HTERT RPE-1 (cell line): ENCODE measurements around the gene SNED1.
"Not testable (repeated sequence)": the region's sequence is repeated elsewhere in the genome, so short reads cannot be mapped to it uniquely, and the experiment has no call there.

ENCODE experiments used
- in situ Hi-C: fragments of 300-500 bp; cut with MboI; formaldehyde crosslinking; loops from 4 replicates; pipeline ENCODE4 v1.14.3; 2020; ENCODE audit warnings: low sequenced_read_pairs

SNED1 gene

DNA sequence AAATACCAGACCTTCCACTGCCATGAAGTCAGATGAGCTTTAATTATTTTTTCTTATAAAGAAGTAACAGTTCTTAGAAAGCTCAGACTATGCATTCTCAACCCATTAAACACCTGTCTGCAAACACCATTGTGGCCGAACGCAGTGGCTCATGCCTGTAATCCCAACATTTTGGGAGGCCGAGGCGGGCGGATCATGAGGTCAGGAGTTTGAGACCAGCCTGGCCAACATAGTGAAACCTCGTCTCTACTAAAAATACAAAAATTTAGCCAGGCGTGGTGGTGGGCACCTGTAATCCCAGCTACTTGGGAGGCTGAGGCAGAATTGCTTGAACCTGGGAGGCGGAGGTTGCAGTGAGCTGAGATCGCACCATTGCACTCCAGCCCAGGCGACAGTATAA lies 106.2 kb downstream of the SNED1 start:
- in situ Hi-C loops = not testable (repeated sequence)

DNA sequence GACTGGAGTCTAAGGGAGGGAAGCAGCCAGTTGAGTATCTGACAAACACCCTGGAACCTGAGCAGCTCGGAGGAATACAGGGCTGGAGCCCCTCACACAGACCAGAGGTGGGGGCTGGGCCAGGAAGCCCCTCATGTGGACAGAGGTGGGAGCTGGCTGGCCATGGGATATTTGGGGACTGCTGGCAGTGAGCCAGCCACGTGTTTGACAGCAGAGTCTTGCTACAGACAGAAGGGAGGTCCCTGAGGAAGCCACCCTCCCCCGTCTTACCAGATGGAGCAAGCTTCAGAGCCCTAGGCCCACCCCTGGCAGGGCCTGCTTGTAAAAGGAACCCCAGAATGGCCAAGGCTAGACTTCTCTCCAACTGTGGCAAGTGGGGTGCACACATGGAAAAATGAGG lies 107.2 kb downstream of the SNED1 start:
- in situ Hi-C loops = no loop called here

DNA sequence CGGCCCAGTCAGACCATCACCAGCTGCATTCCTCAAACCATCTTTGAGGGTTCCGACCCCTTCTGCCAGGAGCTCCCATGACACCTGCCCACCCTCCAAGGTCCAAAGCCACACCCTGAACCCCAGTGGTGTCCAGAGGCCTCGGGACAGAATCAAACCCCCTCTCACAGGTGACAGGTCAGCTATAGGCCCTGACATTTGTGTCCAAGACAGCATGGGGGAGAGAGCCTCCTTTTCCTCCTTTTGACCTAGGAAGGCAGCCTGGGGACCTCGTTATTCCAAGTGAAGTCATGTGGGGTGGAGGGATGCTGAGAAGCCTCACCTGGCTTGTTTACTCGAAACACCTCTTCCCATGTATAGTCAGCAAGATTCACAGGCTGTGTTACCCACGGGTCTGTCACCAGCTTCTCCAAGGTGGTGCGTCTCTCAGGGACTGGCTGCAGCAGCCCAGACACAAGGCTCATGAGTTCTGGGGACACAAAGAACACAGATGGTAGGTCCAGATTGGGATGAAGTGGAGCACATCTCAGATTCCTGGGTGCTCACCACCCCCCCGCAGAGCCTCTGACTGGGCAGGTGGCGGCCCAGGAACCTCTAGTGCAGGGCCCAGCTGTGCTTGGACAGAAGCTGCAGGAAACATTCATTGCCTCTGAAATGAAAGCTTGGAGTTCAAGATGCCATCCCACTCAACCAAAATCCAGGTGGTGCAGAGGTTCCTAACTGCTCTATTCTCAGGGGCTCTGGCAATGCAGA lies 108.8 kb downstream of the SNED1 start:
- in situ Hi-C loops = no loop called here

DNA sequence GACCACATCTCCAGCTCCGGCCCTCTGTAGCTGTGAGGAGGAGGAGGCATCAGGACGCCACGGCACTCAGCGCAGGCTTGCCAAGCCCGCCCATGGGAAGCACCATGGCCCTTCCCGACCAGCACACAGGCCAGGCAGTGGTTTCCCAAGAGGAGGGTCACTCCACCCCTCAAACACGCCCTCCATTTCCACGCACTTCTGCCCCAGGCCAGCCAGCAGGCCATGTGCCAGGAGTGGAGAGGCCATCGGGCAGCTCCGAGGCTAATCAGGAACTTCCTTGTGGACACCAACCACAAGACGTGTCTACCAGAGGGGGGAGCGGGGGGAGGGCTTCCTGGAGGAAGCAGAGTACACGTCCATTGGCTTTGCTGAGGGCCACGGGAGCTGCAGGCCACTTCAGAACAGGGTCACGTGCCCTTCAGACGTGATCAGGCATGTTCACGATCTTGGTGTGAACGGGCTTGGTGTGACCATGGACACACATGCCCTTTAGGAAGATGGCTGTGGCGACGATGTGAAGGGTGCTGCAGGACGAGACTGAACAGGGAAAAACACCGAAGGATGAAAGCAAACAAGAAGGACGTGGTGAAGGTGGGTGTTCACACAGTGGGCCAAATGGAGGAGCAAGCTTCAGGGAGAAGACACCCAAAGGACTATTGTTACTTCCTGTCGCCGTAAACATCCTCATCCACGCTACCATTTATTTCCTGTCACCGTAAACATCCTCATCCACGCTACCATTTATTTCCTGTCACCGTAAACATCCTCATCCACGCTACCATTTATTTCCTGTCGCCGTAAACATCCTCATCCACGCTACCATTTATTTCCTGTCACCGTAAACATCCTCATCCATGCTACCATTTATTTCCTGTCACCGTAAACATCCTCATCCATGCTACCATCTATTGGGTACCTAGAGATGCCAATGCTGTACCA lies 110.1 kb downstream of the SNED1 start:
- in situ Hi-C loops = no loop called here

DNA sequence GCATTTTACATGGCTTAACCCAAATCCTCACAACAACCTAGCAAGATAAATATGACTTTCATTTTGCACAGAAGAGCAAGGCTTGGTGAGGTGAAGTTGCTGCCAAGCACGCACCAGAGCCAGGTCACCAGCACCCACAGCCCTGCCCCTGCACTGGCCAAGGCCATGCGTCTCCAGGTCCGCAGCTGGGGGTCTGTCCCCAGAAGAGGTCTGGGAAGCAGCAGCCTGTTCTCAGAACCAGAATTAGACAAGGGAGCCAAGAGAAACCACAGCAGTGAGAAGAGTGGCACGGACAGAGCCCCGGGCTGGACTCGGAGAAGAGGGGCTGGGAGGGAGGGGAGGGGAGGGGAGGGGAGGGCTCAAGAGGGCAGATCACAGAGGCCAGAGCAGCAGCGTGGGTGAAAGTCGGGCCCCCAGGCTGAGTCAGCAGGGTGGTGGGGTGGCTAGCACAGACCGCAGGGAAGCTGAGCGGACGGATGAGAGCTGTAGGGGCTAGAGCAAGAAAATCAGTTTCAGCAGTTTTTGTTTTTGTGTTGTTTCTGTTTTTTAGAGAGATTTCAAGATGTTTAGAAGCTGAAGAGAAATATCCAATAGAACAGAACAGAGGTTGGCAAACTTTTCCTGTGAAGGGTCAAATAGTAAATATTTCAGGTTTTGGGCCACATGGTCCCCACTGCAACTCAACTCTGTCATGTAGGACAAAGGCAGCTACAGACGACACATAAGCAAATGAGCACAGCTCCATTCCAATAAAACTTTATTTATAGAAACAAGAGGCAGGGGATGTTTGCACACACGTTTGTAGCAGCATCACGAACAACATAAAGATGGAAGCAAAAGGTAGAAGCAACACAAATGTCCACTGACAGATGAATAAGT lies 111.0 kb downstream of the SNED1 start:
- in situ Hi-C loops = no loop called here

DNA sequence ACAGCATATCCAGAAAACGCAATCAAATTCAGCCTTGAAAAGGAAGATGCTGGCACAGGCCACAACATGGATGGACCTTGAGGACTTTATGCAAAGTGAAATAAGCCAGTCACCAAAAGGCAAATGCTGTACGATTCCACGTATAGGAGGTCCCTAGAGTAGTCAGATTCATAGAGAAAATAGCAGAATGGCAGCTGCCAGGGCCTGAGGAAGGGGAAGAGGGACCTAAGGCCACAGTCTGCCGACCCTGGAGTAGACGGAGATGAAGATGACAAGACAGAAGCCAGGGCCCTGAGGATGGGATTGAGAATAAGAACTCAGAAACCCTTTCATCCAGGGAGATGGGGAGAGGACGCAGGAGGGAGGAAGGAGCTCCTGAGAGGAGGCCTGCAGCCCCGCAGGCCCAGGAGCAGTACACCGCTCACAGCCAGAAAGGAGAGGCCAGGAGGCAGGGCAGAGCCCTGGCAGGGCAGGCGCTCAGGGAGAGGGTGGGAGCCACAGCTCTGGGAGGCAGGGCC lies 111.7 kb downstream of the SNED1 start:
- in situ Hi-C loops = no loop called here

DNA sequence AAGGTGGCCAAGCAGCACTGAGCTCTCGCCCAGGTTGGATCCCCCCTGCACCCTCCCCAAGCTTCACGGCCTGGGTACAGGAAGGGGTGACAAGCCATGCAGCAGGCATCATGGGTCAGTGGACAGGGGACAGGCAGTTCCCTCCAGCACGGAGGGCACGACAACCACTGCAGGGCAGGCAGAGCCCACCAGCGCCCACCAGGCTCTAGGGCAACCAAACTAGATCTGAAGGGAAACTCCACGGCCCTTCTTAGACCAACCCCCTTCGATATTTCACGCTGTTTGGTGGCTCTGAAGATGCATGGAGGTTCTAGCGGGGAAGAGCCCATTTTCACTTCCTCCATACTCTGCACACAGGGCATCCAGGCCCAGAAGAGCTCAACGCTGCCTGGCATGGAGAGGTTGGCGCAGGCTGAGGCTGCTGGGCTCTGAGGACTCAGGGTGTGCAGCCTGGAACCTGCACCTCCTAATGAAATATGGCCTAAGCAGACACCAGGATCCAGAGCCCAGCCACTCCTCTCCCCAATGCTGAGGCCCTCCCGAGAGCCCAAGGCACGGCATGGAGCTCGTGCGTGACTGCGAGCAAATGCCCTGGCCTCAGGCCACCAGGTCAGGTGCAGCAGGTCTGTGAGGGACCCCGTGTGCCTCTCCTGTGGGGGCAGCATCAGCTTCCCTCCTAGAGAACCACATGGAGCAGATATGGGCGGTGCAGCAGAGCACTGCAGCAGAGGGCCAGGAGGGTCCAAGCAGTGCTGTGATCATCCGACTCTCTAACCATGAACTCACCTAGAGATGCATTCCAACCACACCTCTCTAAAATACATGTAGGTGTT lies 112.4 kb downstream of the SNED1 start:
- in situ Hi-C loops = no loop called here

DNA sequence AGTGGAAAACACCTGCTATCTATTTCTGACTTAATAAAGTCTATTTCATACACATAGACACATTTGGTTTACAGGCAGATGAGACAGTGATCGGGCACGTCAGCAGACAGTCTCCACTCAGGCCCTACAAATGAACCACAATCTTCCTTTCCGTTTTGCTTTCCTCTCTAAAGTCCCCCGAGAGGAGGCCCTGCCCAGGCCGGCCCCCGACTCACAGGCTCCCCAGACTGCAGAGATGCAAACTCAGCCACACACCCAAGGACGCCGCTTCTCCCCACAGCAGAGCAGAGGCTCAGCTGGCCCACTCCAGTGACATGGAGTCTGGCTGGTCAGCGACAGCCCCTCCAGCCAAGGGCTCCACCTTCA lies 113.0 kb downstream of the SNED1 start:
- in situ Hi-C loops = no loop called here

DNA sequence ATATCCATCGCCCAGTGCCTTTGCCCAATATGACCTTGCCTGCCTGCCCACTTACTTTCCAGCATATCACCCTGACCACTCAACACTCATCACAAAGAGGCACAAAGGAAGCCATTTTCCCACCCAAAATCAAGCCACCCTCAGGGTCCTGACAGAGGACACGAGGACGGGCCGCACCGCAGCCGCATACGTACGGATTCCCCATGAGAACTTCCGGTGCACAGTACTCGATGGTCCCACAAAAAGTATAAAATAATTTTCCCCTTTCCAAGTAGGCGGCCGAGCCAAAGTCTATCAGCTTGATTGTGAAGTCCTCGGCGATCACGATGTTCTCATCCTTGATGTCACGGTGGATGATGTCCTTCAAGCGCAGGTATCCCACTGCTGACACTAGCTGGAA lies 113.6 kb downstream of the SNED1 start:
- in situ Hi-C loops = no loop called here

DNA sequence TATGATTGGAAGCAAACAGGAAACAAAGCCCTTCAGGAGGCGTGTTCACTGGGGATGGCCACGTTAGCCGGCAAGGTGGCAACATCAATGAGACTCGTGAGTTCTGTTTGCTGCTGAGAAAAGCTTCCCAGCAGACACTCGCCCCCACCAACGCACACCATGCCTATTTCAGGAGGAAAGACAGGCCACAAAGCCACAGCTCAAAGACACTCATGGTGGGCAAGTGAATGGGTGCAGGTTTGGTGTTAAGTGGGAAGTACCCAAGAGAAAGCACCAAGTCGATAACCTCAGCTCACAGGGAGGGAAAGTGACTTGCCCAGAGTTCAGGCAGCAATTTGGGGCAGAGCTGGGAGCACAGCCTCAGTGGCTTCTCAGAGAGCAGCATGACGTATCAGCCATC lies 114.2 kb downstream of the SNED1 start:
- in situ Hi-C loops = no loop called here

DNA sequence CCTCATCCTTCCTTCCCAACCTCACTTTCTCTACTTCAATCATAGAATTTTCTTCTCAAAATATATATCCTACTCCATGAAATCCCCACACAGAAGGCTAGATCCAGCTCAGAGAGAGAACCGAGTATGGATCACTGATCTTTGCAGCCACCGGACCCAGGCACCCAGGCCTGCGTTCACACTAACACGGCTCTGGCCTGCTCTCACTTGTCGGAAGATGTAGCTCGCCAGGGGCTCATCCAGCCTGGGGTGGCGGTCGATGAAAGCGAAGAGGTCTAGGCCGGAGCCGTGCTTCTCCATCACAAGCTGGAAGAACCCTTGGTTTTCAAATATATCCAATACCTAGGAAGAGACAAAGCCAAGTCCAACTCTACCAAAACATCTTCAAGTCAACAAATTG lies 116.4 kb downstream of the SNED1 start:
- in situ Hi-C loops = no loop called here

DNA sequence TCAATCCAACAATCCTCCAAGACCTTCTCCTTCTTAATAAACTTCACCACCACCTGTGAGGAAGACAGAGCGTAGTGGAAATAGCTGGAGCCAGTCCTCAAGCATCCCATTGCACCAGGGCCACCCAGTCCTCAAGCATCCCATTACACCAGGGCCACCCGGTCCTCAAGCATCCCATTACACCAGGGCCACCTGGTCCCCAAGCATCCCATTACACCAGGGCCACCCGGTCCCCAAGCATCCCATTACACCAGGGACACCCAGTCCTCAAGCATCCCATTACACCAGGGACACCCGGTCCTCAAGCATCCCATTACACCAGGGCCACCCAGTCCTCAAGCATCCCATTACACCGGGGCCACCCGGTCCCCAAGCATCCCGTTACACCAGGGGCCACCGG lies 116.9 kb downstream of the SNED1 start:
- in situ Hi-C loops = no loop called here

DNA sequence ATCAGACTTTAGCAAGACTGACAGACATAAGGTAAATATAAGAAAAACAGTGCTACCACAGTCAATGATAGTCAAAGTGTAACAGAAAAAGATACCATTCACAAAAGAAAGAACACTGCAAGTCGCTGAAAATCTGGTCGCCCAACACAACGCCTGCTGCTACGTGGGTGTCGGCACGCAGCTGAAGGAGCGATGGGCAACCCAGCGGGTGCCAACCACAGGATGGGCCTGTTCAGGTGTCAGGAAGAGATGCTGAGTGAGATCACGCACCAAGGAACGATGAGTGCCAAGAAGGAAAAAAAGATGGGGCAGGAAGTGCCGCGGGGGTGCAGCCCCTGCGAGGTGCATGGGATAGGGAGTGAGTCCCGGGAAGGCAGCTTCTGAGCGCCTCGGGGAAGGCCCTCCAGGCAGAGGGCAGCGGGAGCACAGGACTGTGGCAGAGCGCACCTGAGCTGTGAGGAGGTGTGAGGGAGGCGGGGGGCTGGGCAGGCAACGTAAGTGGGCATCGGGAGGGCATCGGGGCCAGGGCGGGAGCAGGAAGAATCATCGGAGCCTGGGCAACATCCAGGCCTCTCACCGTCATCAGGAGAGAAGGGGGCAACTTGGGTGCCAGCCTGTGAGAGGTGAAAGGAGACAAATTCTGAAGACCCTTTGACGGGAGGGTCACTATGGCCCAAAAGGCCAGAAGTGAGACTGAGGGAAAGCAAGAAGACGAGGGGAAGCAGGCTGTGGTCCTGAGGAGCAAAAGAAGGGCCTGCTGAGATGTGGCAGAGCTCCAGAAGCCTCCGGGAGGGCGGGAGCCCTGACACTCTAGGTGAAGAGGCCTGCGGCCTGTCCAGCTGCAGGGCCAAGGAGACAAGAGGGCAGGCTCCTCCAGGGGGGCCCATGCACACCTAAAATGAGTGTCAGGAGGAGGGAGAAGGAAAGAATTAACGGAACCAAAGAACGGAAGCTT lies 118.5 kb downstream of the SNED1 start:
- in situ Hi-C loops = no loop called here

DNA sequence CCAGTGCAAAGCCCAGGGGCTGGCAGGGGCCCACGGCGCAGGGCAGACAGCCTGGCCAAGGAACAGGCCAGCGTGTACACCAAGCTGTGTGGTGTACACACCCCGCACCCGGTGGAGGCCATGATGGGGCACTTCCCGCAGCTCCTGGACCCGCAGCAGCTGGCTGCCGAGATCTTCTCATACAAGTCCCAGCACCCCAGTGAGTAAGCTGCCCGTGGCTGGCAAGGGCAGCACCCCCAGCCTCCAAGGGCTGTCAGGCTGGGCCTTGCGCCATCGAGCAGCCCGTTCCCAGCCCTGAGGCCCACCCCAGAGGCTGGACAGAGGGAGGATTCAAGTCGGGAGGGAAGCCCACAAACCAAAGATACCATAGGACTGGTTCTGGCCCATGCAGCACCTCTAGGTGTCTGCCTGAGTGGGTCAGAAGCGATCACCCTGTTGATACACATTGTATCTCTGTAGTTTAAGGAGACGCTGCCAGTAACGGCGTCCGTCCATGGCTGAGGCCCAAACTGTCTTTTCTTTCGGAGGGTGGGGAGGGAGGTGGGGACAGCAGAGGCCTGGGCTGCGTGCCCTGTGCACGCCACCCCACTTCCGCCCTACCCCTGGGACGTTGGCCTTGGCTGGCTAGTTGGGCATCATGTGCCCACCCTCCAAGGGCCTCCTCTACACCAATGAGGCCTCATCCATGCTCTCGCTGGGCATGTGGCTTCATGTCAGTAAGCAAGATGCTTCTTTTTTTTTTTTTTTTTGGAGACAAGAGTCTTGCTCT lies 120.5 kb downstream of the SNED1 start:
- in situ Hi-C loops = no loop called here

DNA sequence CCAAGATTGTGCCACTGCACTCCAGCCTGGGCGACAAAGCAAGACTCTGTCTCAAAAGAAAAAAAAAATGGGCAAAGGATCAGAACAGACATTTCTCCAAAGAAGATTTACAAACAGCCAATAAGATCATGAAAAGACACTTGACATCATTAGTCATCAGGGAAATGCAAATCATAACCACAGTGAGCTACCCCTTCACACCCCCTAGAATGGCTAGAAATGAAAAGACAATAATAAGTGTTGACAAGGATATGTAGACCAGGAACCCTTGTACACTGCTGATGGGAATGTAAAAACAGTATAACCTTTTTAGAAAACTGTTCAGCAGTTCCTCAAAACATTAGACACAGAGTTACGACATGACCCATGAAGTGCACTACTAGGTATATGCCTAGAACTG lies 122.0 kb downstream of the SNED1 start:
- in situ Hi-C loops = no loop called here

DNA sequence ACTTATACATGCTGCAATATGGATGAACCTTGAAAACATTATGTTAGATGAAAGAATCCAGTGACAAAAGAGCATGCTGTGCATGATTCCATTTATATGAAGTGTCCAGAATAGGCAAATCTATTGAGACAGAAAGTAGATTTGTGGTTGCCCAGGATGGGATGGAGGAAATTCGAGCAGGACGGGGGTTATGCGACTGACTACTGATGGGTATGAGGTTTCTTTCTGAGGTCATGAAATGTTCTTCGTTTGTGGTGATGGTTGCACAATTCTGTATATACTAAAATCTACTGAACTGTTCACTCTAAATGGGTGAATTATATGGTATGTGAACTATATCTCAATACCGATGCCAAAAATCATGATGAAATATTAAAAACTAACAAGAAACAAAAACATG lies 122.6 kb downstream of the SNED1 start:
- in situ Hi-C loops = no loop called here

DNA sequence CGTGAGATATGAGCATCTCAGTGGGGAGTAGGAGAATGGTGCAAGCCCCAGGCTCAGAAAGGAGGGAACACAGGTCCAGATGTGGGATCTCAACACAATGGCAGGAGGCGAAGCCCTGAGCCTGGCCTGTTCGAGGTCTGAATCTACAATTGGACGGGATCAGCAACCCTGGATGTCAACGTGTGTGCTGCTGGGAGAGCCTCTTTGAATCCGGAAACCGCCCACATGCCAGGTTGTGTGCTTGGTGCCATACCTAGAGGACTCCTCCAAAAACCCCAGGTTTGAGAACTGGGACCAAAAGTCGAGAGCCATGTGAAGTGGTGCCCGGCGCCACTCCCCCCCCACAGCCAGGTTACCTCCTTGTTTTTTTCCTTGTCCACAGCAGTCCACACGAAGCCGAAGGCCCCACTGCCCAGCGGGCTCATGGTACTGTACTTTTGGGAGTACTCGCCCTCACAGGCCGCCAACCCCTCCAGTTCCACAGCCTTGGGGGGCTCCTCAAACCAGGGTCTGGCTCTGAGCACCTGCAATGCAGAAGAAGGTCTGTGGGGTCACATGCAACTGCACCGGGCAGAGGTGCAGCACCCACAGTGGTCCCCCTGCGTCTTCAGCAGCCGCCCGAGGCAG lies 124.1 kb downstream of the SNED1 start:
- in situ Hi-C loops = no loop called here
